Astrocyte (in vitro differentiated cells and primary cell): Measurements from ENCODE around the gene F8. TPM values are rescaled to one million over a fixed set of nuclear protein-coding genes. Genes with fewer than 3 reads are reported as not detected.

Experiments
- DNase-seq: peaks from one replicate; pipeline ENCODE4 v3.0.0-alpha.2; 2010; ENCODE audit warnings: low read depth
- FAIRE-seq: peaks from 2 replicates; lab custom pipeline; 2011; peaks lifted over from hg19 to GRCh38; lab: Jason Lieb, UNC
- H2AFZ ChIP-seq: 2 replicates; pipeline ENCODE4 v1.6.0; 2012; ENCODE audit warnings: low read depth, low read length, inconsistent platforms
- H3K27ac ChIP-seq: 2 replicates; pipeline ENCODE4 v1.5.1; 2011; ENCODE audit warnings: low read depth, low read length, inconsistent platforms
- H3K27me3 ChIP-seq: 2 replicates; pipeline ENCODE4 v1.6.0; 2011; ENCODE audit warnings: low read length, inconsistent platforms; ENCODE audit not compliant: insufficient read depth
- H3K36me3 ChIP-seq: 2 replicates; pipeline ENCODE4 v1.5.1; 2011; ENCODE audit warnings: low read length, inconsistent platforms; ENCODE audit not compliant: insufficient read depth
- H3K4me1 ChIP-seq: 2 replicates; pipeline ENCODE4 v1.5.1; 2011; ENCODE audit warnings: low read length, inconsistent platforms; ENCODE audit not compliant: insufficient read depth
- H3K4me2 ChIP-seq: 2 replicates; pipeline ENCODE4 v1.6.0; 2012; ENCODE audit warnings: low read length, inconsistent platforms
- H3K4me3 ChIP-seq: 2 replicates; pipeline ENCODE4 v1.5.1; 2011; ENCODE audit warnings: low read depth, mild to moderate bottlenecking, low read length, inconsistent platforms; ENCODE audit not compliant: insufficient read depth
- H3K79me2 ChIP-seq: 2 replicates; pipeline ENCODE4 v1.6.0; 2012; ENCODE audit warnings: mild to moderate bottlenecking, low read length, inconsistent platforms; ENCODE audit not compliant: insufficient read depth
- H3K9ac ChIP-seq: 2 replicates; pipeline ENCODE4 v1.6.0; 2012; ENCODE audit warnings: mild to moderate bottlenecking, low read length, inconsistent platforms
- H3K9me3 ChIP-seq: 2 replicates; pipeline ENCODE4 v1.5.1; 2012; ENCODE audit warnings: low read depth, mild to moderate bottlenecking, low read length, inconsistent platforms; ENCODE audit not compliant: insufficient read depth
- H4K20me1 ChIP-seq: 2 replicates; pipeline ENCODE4 v1.6.0; 2012; ENCODE audit warnings: low read length, inconsistent platforms; ENCODE audit not compliant: insufficient read depth
- H3K27ac Mint-ChIP-seq: one replicate; pipeline ENCODE4 v1.8.0; 2021; ENCODE audit warnings: mild to moderate bottlenecking, mixed read lengths; ENCODE audit not compliant: unreplicated experiment
- H3K27me3 Mint-ChIP-seq: one replicate; pipeline ENCODE4 v1.8.0; 2021; ENCODE audit warnings: low read depth, mixed read lengths; ENCODE audit not compliant: unreplicated experiment
- H3K36me3 Mint-ChIP-seq: one replicate; pipeline ENCODE4 v1.8.0; 2021; ENCODE audit warnings: low read depth, mixed read lengths; ENCODE audit not compliant: unreplicated experiment
- H3K4me1 Mint-ChIP-seq: one replicate; pipeline ENCODE4 v1.8.0; 2021; ENCODE audit warnings: low read depth, mixed read lengths; ENCODE audit not compliant: unreplicated experiment
- H3K4me3 Mint-ChIP-seq: one replicate; pipeline ENCODE4 v1.8.0; 2021; ENCODE audit warnings: mild to moderate bottlenecking, moderate library complexity, mixed read lengths; ENCODE audit not compliant: unreplicated experiment
- H3K9me3 Mint-ChIP-seq: one replicate; pipeline ENCODE4 v1.8.0; 2021; ENCODE audit warnings: mild to moderate bottlenecking, mixed read lengths; ENCODE audit not compliant: unreplicated experiment
- EZH2 ChIP-seq: IDR thresholded peaks from 2 replicates; pipeline ENCODE4 v1.6.1; 2012; ENCODE audit warnings: mild to moderate bottlenecking, low read length, inconsistent platforms; ENCODE audit not compliant: insufficient read depth
- total RNA-seq: library from RNA; stranded (reverse); gene quantifications from 2 replicates; pipeline ENCODE4 v1.2.1, GENCODE V29; 2021
- TF ChIP-seq, protein P1 (sequence below): IDR thresholded peaks from 2 replicates; pipeline ENCODE4 v1.5.1; 2011; ENCODE audit warnings: low read depth, mild to moderate bottlenecking, inconsistent platforms, low read length, moderate library complexity; ENCODE audit not compliant: insufficient read depth

The F8 gene
- total RNA-seq, 1 donor from 2014 or later = 2.5 TPM

DNA sequence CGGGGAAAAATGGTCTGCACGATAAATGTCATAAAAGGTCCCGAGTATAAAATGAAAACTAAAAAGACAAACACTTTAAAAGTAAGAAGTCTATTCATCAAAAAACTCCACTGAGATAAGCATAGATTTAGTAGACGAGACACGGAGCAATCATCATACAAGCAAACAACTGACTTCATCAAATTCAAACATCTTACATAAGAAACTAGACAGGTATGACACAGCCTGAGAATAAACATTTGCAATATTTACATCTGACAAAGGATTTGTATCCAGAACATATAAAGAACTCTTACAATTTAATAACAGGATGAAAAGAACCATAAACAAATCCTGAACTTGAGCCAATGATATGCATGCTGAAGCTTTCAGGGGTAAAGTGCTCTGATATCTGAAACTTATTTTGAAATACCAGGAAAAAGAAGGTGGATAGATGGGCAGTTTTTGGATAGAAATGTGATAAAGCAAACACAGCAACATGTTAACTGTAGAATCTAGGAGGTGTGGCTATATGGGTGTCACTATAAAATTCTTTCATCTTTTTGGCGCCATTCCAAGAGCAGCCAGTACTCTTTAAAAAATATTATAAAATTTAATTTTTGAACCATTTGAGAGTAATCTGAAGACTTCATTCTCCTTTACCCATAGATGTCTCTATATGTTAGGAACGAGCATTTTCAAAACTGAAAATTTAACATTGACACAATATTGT lies 229.3 kb downstream of the F8 start:
- Mint-ChIP-seq H3K27ac (no peak overlapping the region), H3K36me3 (no peaks in the 10 kb centered on the region), H3K27me3 (no peaks in the 10 kb centered on the region), H3K9me3 (peaks cover 3% of the 10 kb centered on the region), H3K4me3 (no peak overlapping the region), H3K4me1 (peaks cover 7% of the 10 kb centered on the region)
- Histone ChIP-seq H3K79me2 (no peaks in the 10 kb centered on the region), H2AFZ (no peak overlapping the region), H3K9ac (no peak overlapping the region), H3K4me3 (no peak overlapping the region), H3K27ac (no peak overlapping the region), H3K4me2 (no peak overlapping the region), H3K36me3 (no peaks in the 10 kb centered on the region), H3K9me3 (no peaks in the 10 kb centered on the region), H3K27me3 (no peaks in the 10 kb centered on the region), H4K20me1 (no peaks in the 10 kb centered on the region), H3K4me1 (peaks cover 4% of the 10 kb centered on the region)
- FAIRE-seq (no peak), DNase-seq (no peak)
- TF ChIP-seq, protein P1, sequence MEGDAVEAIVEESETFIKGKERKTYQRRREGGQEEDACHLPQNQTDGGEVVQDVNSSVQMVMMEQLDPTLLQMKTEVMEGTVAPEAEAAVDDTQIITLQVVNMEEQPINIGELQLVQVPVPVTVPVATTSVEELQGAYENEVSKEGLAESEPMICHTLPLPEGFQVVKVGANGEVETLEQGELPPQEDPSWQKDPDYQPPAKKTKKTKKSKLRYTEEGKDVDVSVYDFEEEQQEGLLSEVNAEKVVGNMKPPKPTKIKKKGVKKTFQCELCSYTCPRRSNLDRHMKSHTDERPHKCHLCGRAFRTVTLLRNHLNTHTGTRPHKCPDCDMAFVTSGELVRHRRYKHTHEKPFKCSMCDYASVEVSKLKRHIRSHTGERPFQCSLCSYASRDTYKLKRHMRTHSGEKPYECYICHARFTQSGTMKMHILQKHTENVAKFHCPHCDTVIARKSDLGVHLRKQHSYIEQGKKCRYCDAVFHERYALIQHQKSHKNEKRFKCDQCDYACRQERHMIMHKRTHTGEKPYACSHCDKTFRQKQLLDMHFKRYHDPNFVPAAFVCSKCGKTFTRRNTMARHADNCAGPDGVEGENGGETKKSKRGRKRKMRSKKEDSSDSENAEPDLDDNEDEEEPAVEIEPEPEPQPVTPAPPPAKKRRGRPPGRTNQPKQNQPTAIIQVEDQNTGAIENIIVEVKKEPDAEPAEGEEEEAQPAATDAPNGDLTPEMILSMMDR = no peak
- no peak for TF ChIP-seq EZH2

DNA sequence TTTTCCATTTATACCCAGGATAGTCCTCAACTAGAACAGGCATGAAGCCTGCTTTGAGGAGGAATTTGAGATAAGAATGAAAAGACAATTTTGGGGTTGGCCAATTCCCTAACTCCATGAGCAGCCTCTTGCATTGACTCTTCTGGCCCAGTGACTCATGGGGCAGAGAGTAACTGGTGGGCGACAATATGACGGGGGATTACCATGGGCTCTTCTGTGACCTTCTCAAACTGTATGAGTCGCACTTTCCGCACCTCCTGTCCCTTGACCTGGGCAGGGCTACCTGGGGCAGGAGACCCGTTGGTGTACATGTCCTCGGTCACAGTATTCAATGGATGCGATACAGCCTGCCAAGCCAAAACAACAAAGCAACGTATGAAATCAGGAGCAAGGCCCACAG lies 230.6 kb downstream of the F8 start:
- Histone ChIP-seq H2AFZ (no peak overlapping the region), H3K36me3 (no peaks in the 10 kb centered on the region), H4K20me1 (no peaks in the 10 kb centered on the region), H3K9me3 (no peaks in the 10 kb centered on the region), H3K79me2 (no peaks in the 10 kb centered on the region), H3K27ac (no peak overlapping the region), H3K4me3 (no peak overlapping the region), H3K9ac (no peak overlapping the region), H3K4me1 (no peaks in the 10 kb centered on the region), H3K4me2 (no peak overlapping the region), H3K27me3 (no peaks in the 10 kb centered on the region)
- Mint-ChIP-seq H3K36me3 (no peaks in the 10 kb centered on the region), H3K9me3 (peaks cover 3% of the 10 kb centered on the region), H3K27ac (no peak overlapping the region), H3K4me3 (no peak overlapping the region), H3K4me1 (peaks cover 4% of the 10 kb centered on the region), H3K27me3 (no peaks in the 10 kb centered on the region)
- TF ChIP-seq EZH2 = no peak
- TF ChIP-seq, protein P1 = no peak
- FAIRE-seq (no peak), DNase-seq (no peak)

DNA sequence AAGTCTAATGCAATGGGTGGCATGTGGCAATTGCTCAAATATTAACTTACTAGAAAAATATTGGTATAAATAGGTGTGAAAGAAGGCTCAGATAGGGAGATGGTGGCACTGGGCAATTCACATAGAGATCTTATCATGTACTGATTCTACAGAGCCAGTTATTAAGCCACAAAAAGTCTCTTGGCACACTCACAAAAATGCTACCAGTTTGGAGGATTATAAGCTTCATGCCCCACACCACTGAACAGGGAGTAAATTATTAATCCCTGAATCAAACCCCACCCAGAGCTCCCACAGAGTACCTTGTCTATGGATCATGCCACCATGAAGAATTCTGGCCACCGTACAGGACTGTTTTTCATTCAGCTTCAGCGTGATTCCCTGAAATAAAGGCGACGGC lies 231.1 kb downstream of the F8 start:
- Mint-ChIP-seq H3K36me3 (no peaks in the 10 kb centered on the region), H3K4me3 (no peak overlapping the region), H3K27ac (no peak overlapping the region), H3K4me1 (no peaks in the 10 kb centered on the region), H3K27me3 (no peaks in the 10 kb centered on the region), H3K9me3 (peaks cover 3% of the 10 kb centered on the region)
- no peaks in the 10 kb centered on the region for H3K4me1 ChIP-seq
- no peaks in the 10 kb centered on the region for H3K9me3 ChIP-seq
- no peak overlapping the region for H3K4me2 ChIP-seq
- DNase-seq (no peak), FAIRE-seq (no peak)
- H3K79me2 ChIP-seq = no peaks in the 10 kb centered on the region
- no peak for TF ChIP-seq EZH2
- TF ChIP-seq, protein P1 = no peak
- no peaks in the 10 kb centered on the region for H3K27me3 ChIP-seq
- no peak overlapping the region for H3K4me3 ChIP-seq
- no peaks in the 10 kb centered on the region for H3K36me3 ChIP-seq
- H4K20me1 ChIP-seq = no peaks in the 10 kb centered on the region
- no peak overlapping the region for H3K9ac ChIP-seq
- H2AFZ ChIP-seq = no peak overlapping the region
- no peak overlapping the region for H3K27ac ChIP-seq
